ENCODE data around the gene PLEKHA4.
"Not testable (repeated sequence)": the region's sequence is repeated elsewhere in the genome, so short reads cannot be mapped to it uniquely, and the experiment has no call there.

PLEKHA4 gene

GRCh38 chr19:48907671-48908070, 39.3 kb upstream of the PLEKHA4 start:
- TF ChIP-seq CTCF (conservative IDR thresholded peaks at IDR 0.05; ENCODE audit: low read length) = no peak
- no peak for DNase-seq (ENCODE audit: low read depth)
- no peak overlapping the region for H3K4me3 ChIP-seq (ENCODE audit: low read length)

- TF ChIP-seq CTCF (conservative IDR thresholded peaks at IDR 0.05; ENCODE audit: low read length) = no peak
- no peak for DNase-seq (ENCODE audit: low read depth)
Measured at GRCh38 chr19:48906324-48906723, 37.9 kb upstream of the PLEKHA4 start.

GRCh38 chr19:48905664-48906063, 37.2 kb upstream of the PLEKHA4 start:
- no peak for TF ChIP-seq CTCF (conservative IDR thresholded peaks at IDR 0.05; ENCODE audit: low read length)
- H3K4me3 ChIP-seq (ENCODE audit: low read length) = no peak overlapping the region
- no peak for DNase-seq (ENCODE audit: low read depth)

More at GRCh38 chr19:48906324-48906723, 37.9 kb upstream of the PLEKHA4 start:
- no peak overlapping the region for H3K4me3 ChIP-seq (ENCODE audit: low read length)

GRCh38 chr19:48903788-48904187, 35.4 kb upstream of the PLEKHA4 start:
- DNase-seq (ENCODE audit: low read depth); H3K4me3 ChIP-seq (ENCODE audit: low read length): not testable (repeated sequence)

- not testable (repeated sequence) for DNase-seq (ENCODE audit: low read depth); H3K4me3 ChIP-seq (ENCODE audit: low read length)
Measured at GRCh38 chr19:48902291-48902690, 33.9 kb upstream of the PLEKHA4 start.

GRCh38 chr19:48900477-48901406, 32.3 kb upstream of the PLEKHA4 start:
- peak overlapping the region; percentile 97 for H3K4me3 ChIP-seq (ENCODE audit: low read length)
- peak; percentile 46 for DNase-seq (ENCODE audit: low read depth)
- no peak for TF ChIP-seq CTCF (conservative IDR thresholded peaks at IDR 0.05; ENCODE audit: low read length)

GRCh38 chr19:48899781-48900476, 31.5 kb upstream of the PLEKHA4 start, which contains the start of gene NUCB1:
TSS of gene NUCB1 (plus strand) at chr19:48900312. CDS start at chr19:48900797, 485 bp downstream.
- peak within 1 kb of the TSS; percentile 97 for H3K4me3 ChIP-seq (ENCODE audit: low read length)
- peak; percentile 98 for DNase-seq (ENCODE audit: low read depth)
- TF ChIP-seq CTCF (conservative IDR thresholded peaks at IDR 0.05; ENCODE audit: low read length) = peak; percentile 38

GRCh38 chr19:48899386-48899749, 31.0 kb upstream of the PLEKHA4 start:
- peak overlapping the region; percentile 97 for H3K4me3 ChIP-seq (ENCODE audit: low read length)
- DNase-seq (ENCODE audit: low read depth) = not testable (repeated sequence)

Data from AG10803 (cell line).